Activated CD4-positive, alpha-beta T cell treated with anti-CD3 and anti-CD28 coated beads for 36 hours (primary cell): ENCODE results near the gene LAIR1. TPM values are rescaled to one million over a fixed set of nuclear protein-coding genes. Genes with fewer than 3 reads are reported as not detected.

ENCODE experiments used
- ATAC-seq: fragments of 200-7000 bp; cut with Tn5 transposase; one replicate; pipeline ENCODE4 v1.10.0; 2021; ENCODE audit warnings: mild to moderate bottlenecking, moderate library complexity
- CTCF ChIA-PET: fragments of 350-600 bp; sonication (Branson Sonifier 250); formaldehyde crosslinking; loops from one replicate; lab custom pipeline; 2021; ENCODE audit warnings: antibody characterized with exemption; lab: Charles Lee
- POLR2A ChIA-PET: fragments of 350-600 bp; sonication (Branson Sonifier 250); formaldehyde crosslinking; loops from one replicate; lab custom pipeline; 2021; ENCODE audit warnings: antibody characterized with exemption, inconsistent platforms; lab: Charles Lee
- DNase-seq: peaks from one replicate; pipeline ENCODE4 v3.0.0-alpha.2; 2020
- H3K27ac Mint-ChIP-seq: one replicate; pipeline ENCODE4 v1.8.0; 2021; ENCODE audit warnings: mixed read lengths
- H3K27me3 Mint-ChIP-seq: one replicate; pipeline ENCODE4 v1.8.0; 2021; ENCODE audit warnings: mixed read lengths
- H3K36me3 Mint-ChIP-seq: one replicate; pipeline ENCODE4 v1.8.0; 2021; ENCODE audit warnings: low read depth, mixed read lengths
- H3K4me1 Mint-ChIP-seq: one replicate; pipeline ENCODE4 v1.8.0; 2021; ENCODE audit warnings: mixed read lengths
- H3K4me3 Mint-ChIP-seq: one replicate; pipeline ENCODE4 v1.8.0; 2021; ENCODE audit warnings: mild to moderate bottlenecking, moderate library complexity, mixed read lengths
- H3K9me3 Mint-ChIP-seq: one replicate; pipeline ENCODE4 v1.8.0; 2021; ENCODE audit warnings: low read depth, mixed read lengths
- intact Hi-C, 2 experiments: fragments of 100-400 bp; cut with DNase I in 1 of 2; cut with micrococcal nuclease in 1 of 2; formaldehyde crosslinking; loops; one replicate each; pipeline versions ENCODE4 v1.14.2 to v1.15.1; 2022 to 2024; cut with DNase I, micrococcal nuclease
- total RNA-seq, 2 experiments: library from RNA; stranded (reverse); gene quantifications; one replicate each; pipeline ENCODE4 v1.2.3, GENCODE V29; 2021

LAIR1 gene
- total RNA-seq, 2 experiments from 2014 or later, result 3.5 to 4.7 TPM

DNA sequence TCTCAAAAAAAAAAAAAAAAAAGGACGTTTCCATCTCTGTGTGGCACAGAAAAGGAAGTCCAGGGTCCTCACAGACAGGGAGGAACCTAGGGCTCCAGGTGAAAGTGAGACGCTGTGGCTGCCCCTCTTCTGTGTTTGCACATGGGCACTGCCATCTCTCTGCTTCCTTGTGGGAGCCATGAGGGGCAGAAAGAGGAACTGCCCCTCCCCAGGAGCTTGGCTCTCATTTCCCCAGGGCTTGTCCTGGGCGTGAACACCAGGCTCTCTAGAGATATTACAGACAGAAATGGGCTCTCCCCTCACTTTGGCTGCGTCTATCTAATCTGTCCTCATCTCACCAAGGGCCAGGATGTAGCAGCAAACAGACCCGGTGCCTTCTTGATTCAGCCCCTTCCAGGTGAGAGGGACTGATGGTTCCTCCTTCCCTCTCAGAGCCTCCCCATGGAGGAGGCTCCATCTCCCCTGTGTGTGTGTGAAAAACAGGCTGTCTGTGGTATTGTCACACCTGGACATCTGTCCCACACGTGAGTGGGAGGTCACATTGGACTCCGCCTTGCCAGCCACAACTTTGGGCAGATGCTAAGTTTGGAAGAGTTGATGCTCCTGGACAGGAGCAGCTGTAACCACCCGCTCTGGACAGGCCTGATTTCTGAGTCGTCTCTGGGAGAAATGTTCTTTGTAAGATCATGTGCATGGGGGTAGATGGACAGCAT, 24.9 kb downstream of the LAIR1 start:
- Mint-ChIP-seq H3K27me3 (peaks cover 7% of the 10 kb centered on the region), H3K9me3 (no peaks in the 10 kb centered on the region), H3K4me1 (no peaks in the 10 kb centered on the region), H3K27ac (no peak overlapping the region), H3K36me3 (no peaks in the 10 kb centered on the region), H3K4me3 (no peak overlapping the region)
- DNase-seq, result no peak
- CTCF ChIA-PET, result interaction anchor here (1.1 to 1.2 kb wide), 2 partner anchors 15 to 49 kb away, joined by 4 to 6 read pairs; no protein-coding TSS in a partner anchor
- POLR2A ChIA-PET, result no interaction called here
- no peak for ATAC-seq
- intact Hi-C loops, result no loop called here

DNA sequence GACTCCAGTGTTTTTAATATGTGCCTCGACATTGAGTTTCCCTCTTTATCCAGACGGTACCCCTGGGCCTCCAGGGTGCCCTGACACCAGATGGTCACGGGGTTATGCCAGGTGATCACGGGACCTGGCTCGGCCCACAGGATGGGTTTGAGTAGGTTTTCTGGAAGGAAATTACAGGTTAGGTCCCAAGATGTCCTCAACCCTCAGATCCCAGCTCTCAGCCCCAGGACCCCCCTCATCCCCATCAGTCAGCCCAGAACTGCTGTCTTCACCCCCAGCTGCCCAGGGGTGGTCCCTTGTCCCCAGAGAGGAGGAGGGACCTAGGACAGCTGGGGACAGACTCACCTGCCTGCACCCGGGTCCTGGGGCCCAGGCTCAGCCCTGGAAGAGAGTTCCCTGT, 26.2 kb downstream of the LAIR1 start:
- H3K9me3 Mint-ChIP-seq, result no peaks in the 10 kb centered on the region
- H3K27me3 Mint-ChIP-seq, result peaks cover 3% of the 10 kb centered on the region
- H3K27ac Mint-ChIP-seq, result no peak overlapping the region
- ATAC-seq (no peak), DNase-seq (no peak)
- POLR2A ChIA-PET, result no interaction called here
- H3K4me1 Mint-ChIP-seq, result no peaks in the 10 kb centered on the region
- intact Hi-C loops, result no loop called here
- CTCF ChIA-PET, result no interaction called here
- H3K4me3 Mint-ChIP-seq, result no peak overlapping the region
- no peaks in the 10 kb centered on the region for H3K36me3 Mint-ChIP-seq

DNA sequence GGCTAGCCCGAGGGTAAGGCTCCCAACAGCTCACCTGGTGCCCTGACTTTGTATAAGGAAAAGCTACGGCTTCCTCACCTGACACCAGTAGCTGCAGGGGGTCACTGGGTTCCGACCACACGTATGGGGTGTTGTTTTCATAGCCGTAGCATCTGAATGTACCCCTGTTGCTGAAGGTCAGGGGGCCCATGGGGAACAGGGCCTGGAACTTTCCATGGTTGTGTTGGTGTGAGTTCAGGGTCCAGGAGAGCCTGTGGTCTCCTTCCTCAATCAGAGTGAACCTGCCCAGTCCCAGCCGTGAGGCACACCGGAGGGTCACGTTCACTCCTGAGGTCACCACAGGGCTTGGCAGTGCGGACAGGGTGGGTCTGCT, 26.9 kb downstream of the LAIR1 start:
- intact Hi-C loops, result no loop called here
- Mint-ChIP-seq H3K27me3 (peaks cover 3% of the 10 kb centered on the region), H3K4me3 (no peak overlapping the region), H3K4me1 (no peaks in the 10 kb centered on the region), H3K27ac (no peak overlapping the region), H3K36me3 (no peaks in the 10 kb centered on the region), H3K9me3 (no peaks in the 10 kb centered on the region)
- DNase-seq (no peak), ATAC-seq (no peak)
- POLR2A ChIA-PET, result no interaction called here
- CTCF ChIA-PET, result interaction anchor here (1.0 kb wide), 1 partner anchor 60 kb away, joined by 3 read pairs; no protein-coding TSS in a partner anchor

DNA sequence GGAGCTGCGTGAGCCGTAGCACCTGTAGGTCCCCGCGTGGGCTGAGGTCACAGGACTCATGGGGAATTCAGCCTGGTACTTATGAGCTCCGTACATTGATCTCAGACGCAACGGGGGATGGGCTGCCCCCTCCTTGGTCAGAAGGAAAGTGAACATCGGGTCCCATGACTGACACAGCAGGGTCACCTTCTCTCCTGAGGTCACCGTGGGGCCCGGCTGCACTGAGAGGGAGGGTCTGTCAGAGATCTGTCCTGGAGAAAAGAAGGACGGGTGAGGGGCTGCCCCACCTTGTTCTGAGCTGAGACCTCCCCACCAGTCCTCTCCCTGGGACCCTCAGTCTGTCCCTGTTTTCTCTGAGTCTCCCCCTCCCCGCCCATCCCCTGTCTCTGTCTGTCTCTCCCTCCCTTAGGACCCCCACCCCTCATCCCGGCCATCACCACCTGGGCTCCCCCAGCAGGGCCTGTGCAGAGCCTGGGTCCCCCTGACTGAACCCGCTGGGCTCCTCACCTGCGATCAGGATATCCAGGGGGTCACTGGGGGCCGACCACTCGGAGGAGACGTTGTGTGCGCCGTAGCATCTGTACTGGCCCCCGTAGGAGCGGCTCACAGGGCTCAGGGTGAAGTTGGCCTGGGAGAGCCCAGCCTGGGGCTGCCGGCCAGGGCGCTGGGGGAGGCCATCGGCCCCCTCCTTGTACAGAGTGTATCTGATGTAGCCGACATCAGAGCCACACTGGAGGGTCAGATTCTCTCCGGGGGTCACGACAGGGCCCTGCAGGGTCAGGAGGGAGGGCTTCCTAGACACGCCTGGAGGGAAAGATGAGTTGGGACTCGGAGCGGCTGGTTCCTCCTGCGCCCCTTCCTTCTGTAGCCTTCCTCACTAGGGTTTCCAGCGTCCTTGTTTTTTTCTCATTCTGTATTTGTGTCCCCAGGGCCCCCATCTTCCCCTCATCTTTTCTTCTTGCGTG, 27.6 kb downstream of the LAIR1 start:
- Mint-ChIP-seq H3K4me3 (no peak overlapping the region), H3K4me1 (no peaks in the 10 kb centered on the region), H3K27ac (no peak overlapping the region), H3K36me3 (no peaks in the 10 kb centered on the region), H3K27me3 (peaks cover 3% of the 10 kb centered on the region), H3K9me3 (no peaks in the 10 kb centered on the region)
- ATAC-seq, result no peak
- CTCF ChIA-PET, result interaction anchor here (1.0 kb wide), 2 partner anchors 50 to 61 kb away, joined by 3 read pairs; no protein-coding TSS in a partner anchor
- intact Hi-C loops, result no loop called here
- no peak for DNase-seq
- POLR2A ChIA-PET, result no interaction called here

DNA sequence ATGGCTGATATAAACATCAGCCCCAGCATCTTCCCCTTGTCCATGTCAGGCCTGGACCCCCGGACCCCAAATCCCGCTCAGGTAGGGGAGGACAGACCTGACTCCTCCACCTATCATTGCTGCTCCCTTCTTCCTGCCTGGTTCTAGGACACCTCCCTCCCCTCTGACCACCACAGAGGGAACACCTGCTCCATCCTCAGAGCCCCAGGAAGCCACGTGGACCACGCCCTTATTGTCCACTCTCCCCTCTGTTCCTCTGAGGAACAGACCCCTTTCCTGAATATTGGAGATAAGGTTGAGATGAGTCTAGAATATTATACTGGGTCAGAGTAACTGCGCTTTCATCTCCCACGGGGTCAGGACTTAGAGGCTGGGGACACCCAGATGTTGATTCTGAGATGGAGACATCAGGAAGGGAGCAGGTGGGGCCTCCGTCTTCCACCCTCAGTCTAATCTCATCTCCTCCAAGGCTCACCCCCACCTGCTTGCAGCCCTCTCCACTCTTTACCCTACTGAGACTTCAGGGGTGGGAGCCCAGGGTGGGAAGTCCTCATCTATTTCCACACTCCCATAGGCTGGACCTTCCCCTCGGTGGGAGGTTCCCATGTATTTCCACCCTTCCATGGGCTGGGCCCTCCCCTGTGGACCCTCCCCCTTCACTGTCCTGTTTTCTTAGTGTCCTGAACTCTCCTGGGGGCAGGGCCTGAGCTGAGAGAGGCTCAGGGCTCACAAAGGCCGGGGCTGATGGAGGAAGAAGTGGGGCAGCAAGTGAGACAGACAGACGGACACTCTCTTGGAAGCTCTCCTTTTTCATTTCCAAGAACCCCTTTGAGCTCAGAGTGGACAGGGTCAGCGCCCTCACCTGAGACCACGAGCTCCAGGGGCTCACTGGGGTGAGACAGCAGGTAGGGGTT, 28.5 kb downstream of the LAIR1 start:
- intact Hi-C loops, result no loop called here
- POLR2A ChIA-PET, result no interaction called here
- H3K4me1 Mint-ChIP-seq, result no peaks in the 10 kb centered on the region

DNA sequence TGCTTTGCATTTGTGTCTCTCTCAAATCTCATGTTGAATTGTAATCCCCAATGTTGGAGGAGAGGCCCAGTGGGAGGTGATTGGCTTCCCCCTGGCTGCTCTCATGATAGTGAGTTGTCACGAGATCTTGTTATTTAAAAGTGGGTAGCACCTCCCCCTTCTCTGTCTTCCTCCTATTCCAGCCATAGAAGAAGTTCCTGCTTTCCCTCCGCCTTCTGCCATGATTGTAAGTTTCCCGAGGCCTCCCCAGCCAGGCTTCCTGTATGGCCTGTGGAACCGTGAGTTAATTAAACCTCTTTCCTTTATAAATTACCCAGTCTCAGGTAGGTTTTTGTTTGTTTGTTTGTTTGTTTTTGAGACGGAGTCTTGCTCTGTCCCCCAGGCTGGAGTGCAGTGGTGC, 29.6 kb downstream of the LAIR1 start:
- ATAC-seq (no peak), DNase-seq (no peak)
- H3K27me3 Mint-ChIP-seq, result peaks cover 3% of the 10 kb centered on the region
- CTCF ChIA-PET, result no interaction called here
- H3K36me3 Mint-ChIP-seq, result no peaks in the 10 kb centered on the region
- intact Hi-C loops, result no loop called here
- H3K4me1 Mint-ChIP-seq, result no peaks in the 10 kb centered on the region
- no peaks in the 10 kb centered on the region for H3K9me3 Mint-ChIP-seq
- H3K4me3 Mint-ChIP-seq, result no peak overlapping the region
- POLR2A ChIA-PET, result no interaction called here
- H3K27ac Mint-ChIP-seq, result no peak overlapping the region

More for the DNA sequence above, 28.5 kb downstream of the LAIR1 start:
- no peak for DNase-seq
- no peak for ATAC-seq
- Mint-ChIP-seq H3K9me3 (no peaks in the 10 kb centered on the region), H3K27ac (no peak overlapping the region), H3K36me3 (no peaks in the 10 kb centered on the region), H3K4me3 (no peak overlapping the region), H3K27me3 (peaks cover 3% of the 10 kb centered on the region)
- CTCF ChIA-PET, result interaction anchor here (1.0 kb wide), 1 partner anchor 51 kb away, joined by 3 read pairs; no protein-coding TSS in a partner anchor

DNA sequence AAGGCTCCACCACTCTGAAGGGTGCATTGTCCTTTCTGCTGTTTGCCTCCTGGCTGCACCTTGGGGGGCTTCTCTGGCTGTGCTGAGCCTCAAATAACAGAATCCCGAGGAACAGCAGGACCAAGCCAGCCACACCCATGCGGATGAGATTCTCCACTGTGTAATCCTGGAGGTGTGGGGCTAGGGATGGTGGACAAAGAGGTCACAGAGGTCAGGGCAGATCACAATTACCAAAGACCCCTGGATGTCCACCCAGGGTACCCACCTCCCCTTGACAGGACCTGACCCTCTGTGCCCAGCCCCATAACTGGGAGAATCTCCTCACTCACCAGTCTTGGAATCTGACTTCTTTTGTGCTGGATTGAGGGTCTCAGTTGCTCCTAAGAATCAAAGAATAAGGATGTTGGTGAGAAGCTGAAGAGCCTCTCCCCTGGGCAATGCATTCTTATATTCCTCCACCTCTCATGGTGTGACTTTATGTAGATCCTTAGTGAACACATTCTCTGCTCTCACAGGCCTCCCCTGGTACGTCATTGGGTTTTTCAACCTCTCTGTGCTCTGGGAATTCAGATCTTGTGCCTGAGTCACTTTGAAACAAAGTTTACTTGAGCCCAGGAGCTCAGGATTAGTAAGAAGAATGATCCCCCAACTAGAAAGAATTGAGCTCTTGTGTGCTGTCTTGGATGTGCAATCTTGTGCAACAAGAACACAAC, 31.0 kb downstream of the LAIR1 start:
- Mint-ChIP-seq H3K27ac (no peak overlapping the region), H3K36me3 (no peaks in the 10 kb centered on the region), H3K27me3 (no peaks in the 10 kb centered on the region), H3K4me3 (no peak overlapping the region), H3K9me3 (no peaks in the 10 kb centered on the region), H3K4me1 (peaks cover 2% of the 10 kb centered on the region)
- ChIA-PET CTCF (interaction anchor here (0.8 to 0.9 kb wide), 2 partner anchors 9 to 58 kb away, joined by 3 to 4 read pairs; no protein-coding TSS in a partner anchor), POLR2A (no interaction called here)
- no peak for DNase-seq
- ATAC-seq, result no peak
- intact Hi-C loops, result no loop called here

DNA sequence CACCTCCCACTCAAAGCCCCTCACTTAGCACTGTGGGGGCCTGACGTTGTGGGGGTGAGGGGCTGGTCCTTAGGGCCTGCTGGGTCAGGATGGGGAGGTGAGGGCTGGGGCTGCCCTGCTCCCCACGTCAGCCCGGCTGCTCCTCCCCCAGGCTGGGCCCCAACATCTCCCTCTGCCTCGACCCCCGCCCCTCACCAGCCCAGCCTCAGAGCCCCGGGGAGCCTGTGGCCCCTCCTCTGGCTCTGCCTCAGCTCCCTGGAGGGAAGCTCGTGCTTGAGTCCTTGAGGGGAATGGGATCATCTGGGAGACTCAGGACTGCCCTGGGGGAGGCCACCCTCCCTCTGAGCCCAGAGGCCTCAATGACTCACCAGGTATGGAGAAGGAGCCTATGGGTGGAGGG, 32.6 kb downstream of the LAIR1 start:
- no peak overlapping the region for H3K27ac Mint-ChIP-seq
- H3K4me1 Mint-ChIP-seq, result peaks cover 11% of the 10 kb centered on the region
- no peak overlapping the region for H3K4me3 Mint-ChIP-seq
- no peaks in the 10 kb centered on the region for H3K36me3 Mint-ChIP-seq
- intact Hi-C loops, result no loop called here
- DNase-seq (no peak), ATAC-seq (no peak)
- no peaks in the 10 kb centered on the region for H3K9me3 Mint-ChIP-seq
- ChIA-PET POLR2A (interaction anchor here (0.5 kb wide), 1 partner anchor 712 kb away, joined by 3 read pairs; no protein-coding TSS in a partner anchor), CTCF (no interaction called here)
- H3K27me3 Mint-ChIP-seq, result no peaks in the 10 kb centered on the region

DNA sequence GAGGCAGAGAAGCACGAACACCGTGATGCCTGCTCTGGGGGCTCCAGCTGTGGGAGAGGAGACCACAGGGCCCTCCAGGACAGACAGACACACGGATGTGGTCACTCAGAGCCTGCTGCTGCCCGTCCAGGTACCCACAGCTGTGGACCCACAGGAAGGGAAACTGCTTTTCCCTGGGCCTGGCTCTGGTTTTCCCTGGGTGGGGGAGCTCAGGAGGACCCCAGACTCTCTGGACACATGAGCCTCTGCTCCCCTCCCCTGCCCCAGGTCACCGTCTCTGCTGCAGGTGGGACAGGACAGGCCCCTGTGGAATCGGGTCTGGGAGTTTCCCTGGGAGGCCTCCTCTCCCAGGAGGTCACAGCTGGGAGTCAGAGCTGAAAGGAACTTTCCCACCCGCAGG, 33.1 kb downstream of the LAIR1 start:
- Mint-ChIP-seq H3K27me3 (no peaks in the 10 kb centered on the region), H3K4me3 (no peak overlapping the region), H3K27ac (no peak overlapping the region), H3K36me3 (no peaks in the 10 kb centered on the region), H3K4me1 (peaks cover 15% of the 10 kb centered on the region), H3K9me3 (no peaks in the 10 kb centered on the region)
- intact Hi-C loops, result no loop called here
- no peak for ATAC-seq
- ChIA-PET POLR2A (interaction anchor here (0.5 kb wide), 1 partner anchor 712 kb away, joined by 3 read pairs; no protein-coding TSS in a partner anchor), CTCF (no interaction called here)
- no peak for DNase-seq

DNA sequence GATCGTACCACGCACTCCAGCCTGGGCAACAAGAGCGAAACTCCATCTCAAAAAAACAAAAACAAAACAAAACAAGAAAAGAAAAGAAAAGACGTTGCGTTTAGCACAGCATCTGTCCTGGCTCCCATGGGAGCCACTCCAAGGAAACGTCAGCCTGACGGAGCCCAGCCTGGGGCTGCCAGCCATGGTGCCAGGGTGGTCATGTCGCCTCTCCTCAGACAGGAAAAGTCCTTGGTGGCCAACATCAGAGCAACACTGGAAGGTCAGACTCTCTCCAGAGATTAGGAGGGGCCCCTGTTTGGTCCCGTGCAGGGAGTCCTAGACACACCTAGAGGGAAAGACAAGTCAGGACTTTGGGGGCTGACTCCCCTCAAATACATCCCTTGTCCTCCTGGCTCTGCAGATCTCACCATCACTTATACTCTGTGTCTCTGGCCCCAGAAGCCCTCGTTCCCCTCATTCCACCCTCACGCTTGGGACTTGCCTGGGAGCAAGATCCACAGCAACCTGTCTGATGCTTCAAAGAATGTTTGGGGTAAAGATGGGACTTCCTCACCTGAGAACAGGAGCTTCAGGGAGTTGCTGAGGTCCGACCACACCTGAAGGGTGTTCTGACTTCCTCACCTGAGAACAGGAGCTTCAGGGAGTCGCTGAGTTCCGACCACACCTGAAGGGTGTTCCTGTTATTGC, 35.1 kb downstream of the LAIR1 start:
- CTCF ChIA-PET, result interaction anchor here (1.1 kb wide), 1 partner anchor 16 kb away, joined by 3 read pairs; no protein-coding TSS in a partner anchor
- intact Hi-C loops, result no loop called here
- no peak overlapping the region for H3K27ac Mint-ChIP-seq

More for the DNA sequence above, 35.1 kb downstream of the LAIR1 start:
- H3K4me3 Mint-ChIP-seq, result no peak overlapping the region
- H3K27me3 Mint-ChIP-seq, result peaks cover 2% of the 10 kb centered on the region
- H3K36me3 Mint-ChIP-seq, result no peaks in the 10 kb centered on the region
- no peak for DNase-seq
- POLR2A ChIA-PET, result no interaction called here
- no peak for ATAC-seq
- H3K9me3 Mint-ChIP-seq, result no peaks in the 10 kb centered on the region
- H3K4me1 Mint-ChIP-seq, result peaks cover 19% of the 10 kb centered on the region
